CD1c-positive myeloid dendritic cell (primary cell): ENCODE data around the gene R3HDM4.
"Not testable (repeated sequence)": the region's sequence is repeated elsewhere in the genome, so short reads cannot be mapped to it uniquely, and the experiment has no call there.

Source experiments
- DNase-seq: peaks from one replicate; pipeline ENCODE4 v3.0.0-alpha.2; 2016; ENCODE audit errors: extremely low spot score

The R3HDM4 gene

DNA sequence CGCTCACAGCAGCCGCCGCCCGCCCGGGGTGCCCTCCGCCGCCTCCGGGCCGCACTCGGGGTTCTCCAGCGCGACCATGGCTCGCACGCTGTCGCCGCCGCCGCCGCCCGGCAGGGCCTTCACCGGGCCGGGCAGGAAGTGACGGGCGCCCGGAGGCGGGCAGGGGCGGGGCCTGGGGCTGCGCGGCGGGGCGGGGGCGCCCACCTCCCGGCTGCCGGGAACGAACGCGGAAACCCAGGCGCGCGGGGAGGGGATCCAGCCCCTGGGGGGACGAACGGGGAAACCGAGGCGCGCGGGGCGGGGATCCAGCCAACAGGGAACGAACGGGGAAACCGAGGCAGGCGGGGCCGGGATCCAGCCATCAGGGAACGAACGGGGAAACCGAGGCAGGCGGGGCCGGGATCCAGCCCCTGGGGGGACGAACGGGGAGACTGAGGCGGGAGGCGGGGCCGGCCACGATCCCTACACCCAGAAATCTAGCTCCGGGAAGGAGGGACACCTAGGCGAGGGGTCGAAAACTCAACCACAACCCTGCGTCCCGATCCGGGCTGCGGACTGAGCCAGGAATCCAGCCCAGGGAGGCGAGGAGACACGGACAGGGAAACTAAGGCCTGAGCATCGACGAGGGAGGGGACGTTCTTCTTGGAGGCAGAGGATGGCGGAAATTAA lies at the start of gene R3HDM4:
R3HDM4 (minus strand) TSS at position 140 of the 669 bp plus-strand sequence; CDS start at position 78, 62 bp downstream.
- DNase-seq: peak; percentile 90

DNA sequence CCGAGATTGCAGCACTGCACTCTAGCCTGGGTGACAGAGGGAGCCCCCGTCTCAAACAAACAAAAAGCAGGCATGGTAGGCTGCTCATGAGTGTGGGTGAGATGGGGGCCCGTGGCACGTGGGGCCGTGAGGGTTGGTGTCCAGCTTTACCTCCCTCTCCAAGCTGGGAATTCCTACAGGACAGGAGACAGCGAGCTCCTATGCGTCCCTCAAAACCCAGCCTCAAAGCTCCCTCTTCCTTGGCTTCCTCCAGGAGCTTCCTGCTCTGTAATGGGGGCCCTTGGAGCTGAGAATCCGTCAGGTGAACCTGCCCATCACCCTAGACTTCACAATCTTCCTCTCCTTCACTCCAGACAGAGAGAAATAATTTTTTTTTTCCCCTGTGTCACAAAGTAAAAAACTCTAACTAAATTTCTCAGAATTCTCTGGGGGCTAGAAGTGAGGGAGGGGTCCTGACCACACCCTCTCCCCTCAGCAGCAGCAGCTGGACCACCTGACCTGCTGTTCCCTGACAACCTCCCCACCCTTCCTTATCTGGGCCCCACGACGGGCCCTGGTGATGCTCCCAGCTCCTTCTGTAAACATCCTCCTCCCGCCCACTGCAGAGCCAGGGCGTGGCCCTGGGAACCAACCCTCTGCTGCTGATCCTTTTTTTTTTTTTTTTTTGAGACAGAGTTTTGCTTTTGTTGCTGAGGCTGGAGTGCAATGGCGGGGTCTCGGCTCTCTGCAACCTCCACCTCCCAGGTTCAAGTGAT lies 49.0 kb upstream of the R3HDM4 start:
- peak; percentile 74 for DNase-seq

DNA sequence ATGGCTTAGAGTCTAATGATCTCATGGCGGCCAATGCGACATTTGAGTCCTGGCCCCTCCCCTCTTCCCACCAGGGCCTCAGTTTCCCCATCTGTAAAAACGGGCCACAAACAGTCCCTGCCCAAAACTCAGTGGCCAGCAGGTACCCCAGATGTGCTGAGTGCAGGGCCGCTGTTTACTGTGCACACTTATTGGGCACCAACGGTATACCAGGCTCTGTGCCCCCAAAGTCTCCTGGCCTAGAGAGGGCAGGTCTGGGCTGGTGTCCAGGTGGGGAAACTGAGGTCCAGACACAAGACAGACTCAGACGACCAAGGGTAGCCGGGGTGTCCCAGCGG lies 47.6 kb upstream of the R3HDM4 start:
- no peak for DNase-seq

DNA sequence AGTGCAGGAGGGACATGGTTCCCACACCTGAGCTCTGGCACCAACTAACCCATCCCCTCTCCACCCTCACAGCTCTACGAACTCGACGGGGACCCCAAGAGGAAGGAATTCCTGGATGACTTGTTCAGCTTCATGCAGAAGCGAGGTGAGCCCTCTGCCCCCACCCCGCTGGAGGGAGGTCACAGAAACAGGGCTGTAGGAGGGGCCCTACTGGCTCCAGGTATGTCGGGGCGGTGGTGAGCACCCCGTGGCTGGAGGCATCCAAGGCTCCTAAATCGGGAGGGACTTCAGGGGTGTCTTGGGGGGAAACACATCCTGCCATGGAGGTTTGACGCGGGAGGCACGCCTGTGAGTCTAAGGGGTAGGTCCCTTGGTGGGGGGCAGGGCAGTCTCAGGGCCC lies 47.0 kb upstream of the R3HDM4 start:
- no peak for DNase-seq

DNA sequence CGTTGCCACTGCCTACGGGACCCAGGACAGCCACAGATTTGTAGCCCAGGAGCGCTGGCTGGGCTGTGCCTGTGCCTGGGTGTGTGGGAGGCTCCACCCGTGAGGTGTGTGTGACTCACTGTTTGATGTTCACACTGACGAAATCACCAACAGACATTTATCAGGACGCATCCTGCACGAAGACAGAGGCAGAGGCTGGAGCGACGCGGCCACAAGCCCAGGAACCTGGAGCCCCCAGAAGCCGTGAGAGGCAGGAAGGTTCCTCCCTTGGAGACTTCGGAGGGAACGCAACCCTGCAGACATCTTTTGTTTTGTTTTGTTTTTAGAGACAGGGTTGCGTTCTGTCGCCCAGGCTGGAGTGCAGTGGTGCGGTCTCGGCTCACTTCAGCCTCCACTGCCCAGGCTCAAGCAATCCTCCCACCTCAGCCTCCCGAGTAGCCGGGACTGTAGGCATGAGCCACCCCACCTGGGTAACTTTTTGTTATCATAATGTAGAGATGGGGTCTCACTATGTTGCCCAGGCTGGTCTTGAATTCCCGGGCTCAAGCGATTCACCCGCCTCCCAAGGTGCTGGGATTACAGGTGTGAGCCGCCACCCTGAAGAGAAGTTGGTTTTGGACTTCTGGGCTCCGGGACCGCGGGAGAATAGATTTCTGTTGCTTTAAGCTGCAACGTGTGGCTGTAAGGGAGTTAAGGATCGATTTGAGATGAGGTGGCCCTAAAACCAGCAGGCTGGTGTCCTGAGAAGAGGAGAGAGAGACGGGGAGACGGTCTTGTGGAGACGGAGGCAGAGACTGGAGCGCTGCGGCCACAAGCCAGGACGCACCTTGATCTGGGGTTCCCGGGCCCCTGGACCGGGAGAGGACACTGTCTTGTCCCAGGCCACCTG lies 46.2 kb upstream of the R3HDM4 start:
- peak; percentile 78 for DNase-seq

DNA sequence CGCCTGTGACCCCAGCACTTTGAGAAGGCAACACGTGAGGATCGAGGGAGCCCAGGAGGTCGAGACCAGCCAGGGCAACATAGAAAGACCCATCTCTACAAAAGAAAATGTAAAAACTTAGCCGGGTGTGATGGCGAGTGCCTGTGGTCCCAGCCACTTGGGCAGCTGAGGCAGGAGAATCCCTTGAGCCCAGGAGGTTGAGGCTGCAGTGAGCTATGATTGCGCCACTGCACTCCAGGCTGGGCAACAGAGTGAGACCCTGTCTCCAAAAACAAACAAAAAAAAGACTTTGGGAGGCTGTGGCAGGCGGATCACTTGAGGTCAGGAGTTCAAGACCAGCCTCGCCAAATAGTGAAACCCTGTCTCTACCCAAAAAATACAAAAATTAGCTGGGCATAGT lies 44.6 kb upstream of the R3HDM4 start:
- not testable (repeated sequence) for DNase-seq

DNA sequence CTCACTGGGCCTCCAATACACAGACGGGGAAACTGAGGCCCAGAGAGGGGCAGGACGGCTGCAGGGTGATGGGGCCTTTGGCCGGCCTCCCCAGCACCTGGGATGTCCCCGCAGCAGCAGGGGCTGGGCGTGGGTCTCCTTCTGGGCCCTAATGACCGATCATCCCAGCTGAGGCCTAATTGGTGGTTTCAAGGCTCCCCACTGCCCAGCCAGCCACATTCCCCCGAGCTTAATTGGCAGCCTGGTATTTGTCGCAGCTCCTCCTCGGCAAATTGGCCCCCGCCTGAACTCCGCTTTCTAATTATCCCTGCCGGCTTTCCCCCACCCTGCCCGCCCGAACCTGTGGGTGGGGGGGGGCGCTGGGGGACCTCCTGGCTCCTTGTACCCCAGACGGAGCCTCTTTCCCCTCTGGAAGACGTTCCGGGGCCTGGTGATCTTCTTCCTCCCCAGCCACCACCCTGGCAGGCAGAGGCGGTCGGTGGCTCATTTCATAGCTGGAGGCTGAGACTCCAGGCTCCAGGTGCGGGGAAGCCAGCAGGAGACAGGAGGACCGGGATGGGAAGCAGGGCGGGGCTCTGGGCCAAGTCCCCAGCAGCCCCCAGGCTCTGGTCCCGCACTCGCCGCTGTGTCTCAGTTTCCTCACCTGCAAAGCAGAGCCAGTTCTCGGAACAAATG lies 43.9 kb upstream of the R3HDM4 start:
- DNase-seq: no peak

DNA sequence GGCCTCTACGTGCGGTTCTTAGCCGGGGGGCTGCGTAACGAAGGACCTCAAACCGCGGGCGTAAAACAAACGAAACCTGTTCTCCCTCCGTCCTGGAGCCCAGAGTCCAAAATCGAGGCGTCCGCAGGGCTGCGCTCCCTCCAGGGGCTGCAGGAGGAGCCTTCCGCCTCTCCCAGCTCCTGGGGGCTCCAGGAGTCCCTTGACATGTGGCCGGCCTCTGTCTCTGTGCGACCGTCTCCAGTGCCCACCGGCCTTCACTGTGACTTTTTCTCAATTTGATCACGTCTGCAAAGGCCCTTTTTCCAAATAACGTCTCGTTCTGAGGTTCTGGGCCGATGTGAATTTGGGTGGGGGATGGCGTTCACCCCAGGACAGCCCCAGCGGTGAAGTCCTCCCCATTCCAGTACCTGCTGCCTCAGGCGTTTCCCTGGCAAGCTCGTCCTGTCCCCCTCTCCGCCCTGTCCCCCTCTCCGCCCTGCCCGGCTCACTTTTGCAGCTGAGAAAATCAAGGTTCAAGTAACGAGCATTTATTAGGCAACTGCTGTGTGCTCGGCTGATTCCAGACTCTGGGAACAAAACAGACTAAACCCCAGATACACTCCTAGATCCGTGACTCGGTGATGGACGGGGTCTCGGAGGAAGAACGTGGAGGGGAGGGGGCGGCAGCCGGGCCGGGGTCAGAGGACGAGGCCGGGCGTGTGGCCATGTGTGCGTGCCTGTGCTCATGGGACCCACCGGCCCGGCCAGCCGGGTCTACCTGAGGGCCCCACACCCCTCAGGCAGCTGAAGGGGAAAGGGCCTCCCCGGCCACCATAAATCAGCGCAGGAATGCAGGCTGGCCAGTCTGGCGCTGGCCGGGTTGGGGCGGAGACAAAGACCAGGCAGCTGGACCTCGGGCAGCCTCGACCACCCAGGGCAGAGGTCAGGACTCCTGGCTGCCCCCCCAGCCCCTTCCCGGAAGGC lies 43.1 kb upstream of the R3HDM4 start:
- DNase-seq: no peak

DNA sequence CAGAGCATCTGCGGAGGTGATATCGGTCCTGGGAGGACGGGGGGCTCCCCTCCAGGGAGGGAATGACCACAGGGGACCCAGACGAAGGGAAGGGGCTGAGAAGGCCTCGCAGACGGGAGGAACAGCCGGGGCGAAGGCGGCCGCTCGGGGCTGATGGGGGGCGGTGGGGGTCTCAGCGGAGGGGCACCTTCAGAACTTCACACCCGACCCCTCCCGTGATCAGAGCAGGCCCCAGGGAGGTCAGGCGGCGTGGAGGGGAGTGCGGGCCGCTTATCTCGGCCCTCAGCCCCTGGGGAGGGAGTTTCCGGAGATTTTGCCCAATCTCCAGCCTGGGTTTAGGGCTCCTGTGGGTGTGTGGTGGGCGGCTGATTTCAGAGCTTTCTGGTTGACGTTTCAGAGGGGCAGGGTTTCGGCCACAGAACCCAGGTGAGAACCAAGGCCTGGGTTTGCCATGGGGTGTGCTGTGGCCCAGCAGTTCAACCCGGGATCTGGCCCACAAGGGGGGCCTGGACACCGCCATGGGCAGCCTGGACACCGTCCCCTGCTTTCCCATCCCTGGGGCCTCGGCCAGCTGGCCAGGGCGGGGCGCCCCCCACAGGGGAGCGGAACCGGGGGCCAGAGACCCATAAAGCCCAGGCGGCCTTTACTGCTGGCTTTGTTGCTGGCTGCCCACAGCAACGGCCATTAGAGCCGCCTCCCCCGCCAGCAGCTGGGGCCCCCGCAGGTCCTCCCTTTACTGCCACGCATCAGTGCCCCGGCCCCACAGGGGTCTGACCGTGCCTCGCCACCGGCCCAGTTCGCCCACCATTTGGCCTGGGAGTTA lies 41.9 kb upstream of the R3HDM4 start:
- peak; percentile 38 for DNase-seq

DNA sequence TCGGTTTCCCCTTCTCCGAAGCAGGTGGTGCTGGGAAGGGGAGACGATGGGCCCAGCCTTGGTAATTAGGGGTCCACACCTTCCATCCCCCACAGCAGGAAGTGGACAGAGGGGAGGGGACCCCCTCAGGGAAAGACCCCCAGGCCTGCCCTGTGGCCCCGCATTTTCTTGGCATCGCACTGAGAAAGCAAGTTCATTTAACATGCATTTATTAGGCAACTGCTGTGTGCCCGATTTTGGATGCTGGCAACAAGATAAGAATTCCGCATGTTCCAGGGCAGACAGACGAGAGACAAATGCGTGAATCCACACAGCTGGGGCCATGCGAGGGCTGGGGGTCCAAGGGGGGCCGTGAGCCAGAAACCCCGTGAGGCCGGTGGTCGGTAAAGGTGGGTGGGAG lies 41.3 kb upstream of the R3HDM4 start:
- DNase-seq: no peak

DNA sequence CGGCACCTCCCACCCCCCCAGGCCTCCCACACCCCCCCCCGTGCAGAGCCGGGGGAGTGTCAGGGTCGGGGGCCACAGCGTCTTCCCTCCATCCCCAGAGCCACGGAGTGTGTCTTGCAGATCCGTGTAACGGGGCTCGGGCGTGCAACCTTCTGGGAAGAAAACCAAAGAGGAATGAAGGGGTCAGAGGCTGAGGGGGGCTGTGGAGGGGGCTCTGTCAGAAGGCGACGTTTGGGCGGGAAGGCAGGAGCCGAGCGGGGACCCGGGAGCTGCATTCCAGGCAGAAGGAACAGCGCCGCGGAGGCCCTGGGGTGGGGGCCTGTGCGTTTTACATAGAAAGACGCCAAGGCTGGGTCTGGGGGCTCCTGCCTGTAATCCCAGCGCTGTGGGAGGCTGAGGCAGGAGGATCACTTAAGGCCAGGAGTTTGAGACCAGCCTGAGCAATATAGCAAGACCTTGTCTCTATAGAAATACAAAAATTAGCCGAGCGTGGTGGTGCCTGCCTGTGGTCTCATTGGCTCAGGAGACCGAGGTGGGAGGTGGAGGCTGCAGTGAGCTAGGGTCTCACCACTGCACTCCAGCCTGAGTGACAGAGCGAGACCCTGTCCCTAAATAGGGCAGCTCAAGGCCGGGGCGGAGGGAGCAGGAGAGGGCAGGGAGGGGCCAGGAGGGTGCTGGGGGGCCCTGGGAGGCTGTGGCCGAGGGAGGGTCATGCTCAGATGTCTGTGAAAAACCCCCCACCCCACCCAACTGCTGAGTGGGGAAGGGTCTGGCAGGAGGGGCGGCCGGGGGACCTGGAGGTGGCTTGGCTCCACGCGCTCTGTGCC lies 40.6 kb upstream of the R3HDM4 start:
- no peak for DNase-seq

DNA sequence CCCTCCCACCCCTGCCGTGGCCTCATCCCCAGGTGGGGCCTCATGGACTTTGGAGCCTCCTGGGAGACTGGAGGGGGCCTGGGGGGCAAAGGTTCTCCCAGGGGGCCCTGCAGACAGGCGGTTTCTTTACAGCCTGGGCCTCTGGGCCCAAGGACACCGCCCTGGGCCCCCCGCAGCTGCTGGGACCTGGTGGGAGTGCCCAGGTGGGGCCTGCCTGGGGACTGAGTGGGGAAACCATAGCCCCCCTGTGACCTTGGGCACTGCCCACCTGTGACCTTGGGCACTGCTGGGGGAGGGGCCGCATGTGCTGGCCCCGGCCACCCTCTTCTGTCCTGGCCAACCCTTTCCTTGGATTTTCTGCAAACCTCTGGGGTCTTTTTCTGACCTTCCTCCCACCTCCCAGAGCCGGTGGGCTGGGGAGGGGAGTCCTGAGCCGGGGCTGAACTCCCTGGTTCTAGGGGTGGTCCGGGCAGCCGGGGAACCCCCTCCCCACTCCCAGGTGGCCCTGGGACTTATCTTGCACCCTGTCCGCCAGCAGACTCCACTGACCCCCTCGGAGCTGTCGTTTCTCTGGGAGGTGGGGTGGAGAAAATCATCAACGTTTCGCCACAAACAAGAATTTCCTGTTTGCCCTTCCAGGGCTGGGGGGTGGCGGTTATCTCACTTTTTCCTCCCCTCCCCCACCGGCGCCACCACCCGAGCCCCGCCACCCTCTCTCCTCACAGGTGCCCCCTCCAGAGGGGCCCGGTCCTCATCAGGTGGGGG lies 39.8 kb upstream of the R3HDM4 start:
- no peak for DNase-seq

DNA sequence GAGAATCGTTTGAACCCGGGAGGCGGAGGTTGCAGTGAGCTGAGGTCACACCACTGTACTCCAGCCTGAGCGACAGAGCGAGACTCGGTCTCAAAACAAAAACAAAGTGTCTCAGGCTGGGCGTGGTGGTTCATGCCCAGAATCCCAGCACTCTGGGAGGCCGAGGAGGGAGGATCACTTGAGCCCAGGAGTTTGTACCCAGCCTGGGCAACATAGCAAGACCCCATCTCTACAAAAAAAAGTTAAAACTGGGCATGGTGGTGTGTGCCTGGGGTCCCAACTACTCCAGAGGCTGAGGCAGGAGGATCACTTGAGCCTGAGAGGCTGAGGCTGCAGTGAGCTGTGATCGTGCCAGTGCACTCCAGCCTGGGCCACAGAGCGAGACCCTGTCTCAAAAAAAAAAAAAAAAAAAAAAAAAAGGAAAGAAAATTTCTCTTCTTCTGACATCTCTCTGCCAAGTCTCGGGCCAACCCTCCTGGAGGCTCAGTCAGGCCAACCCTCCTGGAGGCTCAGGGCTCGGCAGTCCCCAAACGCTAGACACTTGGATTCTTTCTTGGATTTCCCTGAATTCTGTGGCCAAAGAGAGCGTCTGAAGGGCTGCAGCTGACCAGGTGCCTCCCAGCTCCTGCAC lies 39.1 kb upstream of the R3HDM4 start:
- DNase-seq: no peak

DNA sequence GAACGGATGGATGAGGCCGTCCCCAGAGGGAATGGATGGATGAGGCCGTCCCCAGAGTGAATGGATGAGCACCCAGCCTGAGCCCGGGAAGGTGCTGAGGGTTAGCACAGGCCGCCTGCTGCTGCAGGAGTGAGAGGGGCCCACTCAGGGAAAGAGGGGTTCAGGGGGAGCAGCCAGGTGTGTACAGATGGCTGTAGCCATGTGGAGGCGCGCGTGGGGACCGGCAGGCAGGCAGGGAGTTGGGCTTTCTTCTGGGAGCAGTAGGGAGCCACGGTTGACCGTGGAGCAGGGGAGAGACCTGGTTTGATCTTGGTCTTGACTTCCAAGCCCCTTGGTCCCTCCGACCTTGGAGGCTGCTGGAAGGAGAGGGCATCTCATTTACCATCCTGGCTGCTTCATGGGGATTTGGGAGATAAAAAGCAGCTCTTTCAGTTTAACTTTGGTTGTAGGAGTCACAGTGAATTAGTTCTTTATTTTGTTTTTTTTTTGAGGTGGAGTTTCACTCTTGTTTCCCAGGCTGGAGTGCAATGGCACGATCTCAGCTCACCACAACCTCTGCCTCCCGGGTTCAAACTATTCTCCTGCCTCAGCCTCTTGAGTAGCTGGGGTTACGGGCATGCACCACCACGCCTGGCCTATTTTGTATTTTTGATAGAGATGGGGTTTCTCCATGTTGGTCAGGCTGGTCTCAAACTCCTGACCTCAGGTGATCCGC lies 37.5 kb upstream of the R3HDM4 start:
- DNase-seq: no peak

DNA sequence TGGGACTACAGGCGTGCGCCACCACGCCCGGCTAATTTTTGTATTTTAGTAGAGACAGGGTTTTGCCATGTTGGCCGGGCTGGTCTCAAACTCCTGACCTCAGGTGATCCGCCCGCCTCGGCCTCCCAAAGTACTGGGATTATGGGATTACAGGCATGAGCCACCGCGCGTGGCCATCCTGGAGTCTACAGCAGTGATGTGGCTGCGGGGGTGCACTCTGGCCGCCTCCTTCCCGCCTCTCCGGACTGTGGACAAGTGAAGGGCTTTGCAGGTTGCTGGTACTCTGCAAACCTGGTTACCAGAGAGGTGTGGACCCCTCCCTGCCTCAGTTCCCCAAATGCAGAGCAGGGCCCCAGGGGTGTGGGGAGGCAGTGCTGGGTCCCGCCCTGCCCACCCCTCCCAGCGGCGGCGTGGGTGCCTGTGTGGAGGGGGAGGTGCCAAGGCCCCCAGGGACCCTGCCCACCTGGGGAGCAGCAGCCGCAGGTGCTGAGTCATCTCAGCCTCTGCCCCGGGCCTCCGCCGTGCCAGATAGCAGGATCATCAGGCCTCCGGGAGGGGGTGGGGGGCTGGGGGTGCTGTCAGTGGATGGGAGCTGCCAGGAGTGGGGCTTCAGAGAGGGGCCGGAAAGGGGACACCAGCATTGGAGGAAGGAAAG lies 36.0 kb upstream of the R3HDM4 start:
- DNase-seq: no peak

DNA sequence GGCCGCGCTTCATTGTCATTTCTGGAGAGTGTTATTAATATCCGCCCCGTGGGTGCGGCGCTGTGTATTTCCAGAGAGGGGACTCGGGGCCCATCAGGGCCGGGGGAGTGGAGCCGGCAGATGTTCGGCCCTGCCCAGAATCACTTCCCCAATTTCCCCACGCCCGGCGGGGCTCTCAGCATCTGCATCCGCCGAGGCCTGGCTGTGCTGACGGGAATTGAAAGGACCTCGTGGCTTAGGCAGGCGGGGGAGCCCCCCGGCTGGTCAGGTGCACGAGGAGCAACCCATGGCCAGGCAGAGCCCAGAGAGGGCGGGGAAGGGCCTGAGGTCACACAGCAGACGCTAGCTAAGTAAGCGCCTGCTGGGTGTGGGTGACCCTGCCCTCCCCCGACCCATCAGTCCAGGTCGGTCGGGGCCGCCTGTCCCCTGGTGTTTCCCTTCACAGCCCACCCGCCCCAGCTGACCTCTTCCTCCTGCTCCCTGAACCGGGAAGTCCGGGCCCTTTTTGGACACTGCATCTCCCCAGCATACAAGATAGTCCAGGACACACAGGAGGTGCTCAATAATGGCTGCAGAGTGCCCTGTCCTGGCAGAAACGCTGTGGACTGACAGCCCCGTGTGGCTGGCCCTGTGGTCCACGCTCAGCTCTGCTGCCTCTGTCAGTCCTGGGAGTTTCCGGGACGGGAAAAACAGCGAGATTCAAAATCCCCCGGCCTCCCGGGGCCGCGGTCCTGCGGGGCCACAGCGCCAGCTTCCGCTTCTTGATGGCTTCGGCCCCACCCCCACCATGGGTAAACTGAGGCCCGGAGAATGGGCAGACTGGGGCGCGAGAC lies 34.9 kb upstream of the R3HDM4 start:
- DNase-seq: peak; percentile 99
